ENCODE results near the gene TSSC4.

Gene TSSC4

GRCh38 chr11:2390091-2390724 lies 10.3 kb upstream of the TSSC4 start:
- peak overlapping the region; percentile 52 for H3K27ac Mint-ChIP-seq
- H3K4me3 Mint-ChIP-seq, result no peak overlapping the region
- H3K36me3 Mint-ChIP-seq, result no peaks in the 10 kb centered on the region
- no peaks in the 10 kb centered on the region for H3K27me3 Mint-ChIP-seq
- no peaks in the 10 kb centered on the region for H3K9me3 Mint-ChIP-seq
- H3K4me1 Mint-ChIP-seq, result peaks cover 40% of the 10 kb centered on the region

GRCh38 chr11:2390725-2391151 lies 9.8 kb upstream of the TSSC4 start:
- H3K36me3 Mint-ChIP-seq, result no peaks in the 10 kb centered on the region
- no peaks in the 10 kb centered on the region for H3K9me3 Mint-ChIP-seq
- H3K27ac Mint-ChIP-seq, result no peak overlapping the region
- H3K4me3 Mint-ChIP-seq, result no peak overlapping the region
- H3K4me1 Mint-ChIP-seq, result peaks cover 34% of the 10 kb centered on the region
- H3K27me3 Mint-ChIP-seq, result no peaks in the 10 kb centered on the region

GRCh38 chr11:2391181-2391975 lies 9.2 kb upstream of the TSSC4 start:
- H3K27me3 Mint-ChIP-seq, result no peaks in the 10 kb centered on the region
- no peak overlapping the region for H3K4me3 Mint-ChIP-seq
- no peak overlapping the region for H3K27ac Mint-ChIP-seq
- H3K36me3 Mint-ChIP-seq, result no peaks in the 10 kb centered on the region
- peaks cover 28% of the 10 kb centered on the region for H3K4me1 Mint-ChIP-seq
- H3K9me3 Mint-ChIP-seq, result no peaks in the 10 kb centered on the region

- Mint-ChIP-seq H3K27ac (no peak overlapping the region), H3K27me3 (no peaks in the 10 kb centered on the region), H3K36me3 (no peaks in the 10 kb centered on the region), H3K4me3 (no peak overlapping the region), H3K4me1 (peaks cover 19% of the 10 kb centered on the region), H3K9me3 (no peaks in the 10 kb centered on the region)
Measured at GRCh38 chr11:2392241-2392959, 8.2 kb upstream of the TSSC4 start.

- H3K27me3 Mint-ChIP-seq, result no peaks in the 10 kb centered on the region
- H3K27ac Mint-ChIP-seq, result no peak overlapping the region
- peaks cover 16% of the 10 kb centered on the region for H3K4me1 Mint-ChIP-seq
- no peaks in the 10 kb centered on the region for H3K9me3 Mint-ChIP-seq
- no peaks in the 10 kb centered on the region for H3K36me3 Mint-ChIP-seq
- H3K4me3 Mint-ChIP-seq, result no peak overlapping the region
Measured at GRCh38 chr11:2393111-2393868, 7.3 kb upstream of the TSSC4 start.

- Mint-ChIP-seq H3K36me3 (no peaks in the 10 kb centered on the region), H3K27me3 (no peaks in the 10 kb centered on the region), H3K27ac (no peak overlapping the region), H3K4me3 (no peak overlapping the region), H3K4me1 (peaks cover 13% of the 10 kb centered on the region), H3K9me3 (no peaks in the 10 kb centered on the region)
Measured at GRCh38 chr11:2393941-2394817, 6.4 kb upstream of the TSSC4 start.

GRCh38 chr11:2394818-2395105 lies 5.8 kb upstream of the TSSC4 start:
- H3K4me1 Mint-ChIP-seq, result peaks cover 11% of the 10 kb centered on the region
- H3K4me3 Mint-ChIP-seq, result no peak overlapping the region
- H3K27ac Mint-ChIP-seq, result no peak overlapping the region
- no peaks in the 10 kb centered on the region for H3K36me3 Mint-ChIP-seq
- no peaks in the 10 kb centered on the region for H3K27me3 Mint-ChIP-seq
- no peaks in the 10 kb centered on the region for H3K9me3 Mint-ChIP-seq

- no peaks in the 10 kb centered on the region for H3K9me3 Mint-ChIP-seq
- H3K4me1 Mint-ChIP-seq, result peaks cover 10% of the 10 kb centered on the region
- no peaks in the 10 kb centered on the region for H3K27me3 Mint-ChIP-seq
- H3K4me3 Mint-ChIP-seq, result no peak overlapping the region
- no peaks in the 10 kb centered on the region for H3K36me3 Mint-ChIP-seq
- no peak overlapping the region for H3K27ac Mint-ChIP-seq
Measured at GRCh38 chr11:2395211-2395730, 5.3 kb upstream of the TSSC4 start.

- H3K27ac Mint-ChIP-seq, result no peak overlapping the region
- H3K27me3 Mint-ChIP-seq, result no peaks in the 10 kb centered on the region
- H3K4me1 Mint-ChIP-seq, result peaks cover 11% of the 10 kb centered on the region
- no peaks in the 10 kb centered on the region for H3K9me3 Mint-ChIP-seq
- no peak overlapping the region for H3K4me3 Mint-ChIP-seq
- no peaks in the 10 kb centered on the region for H3K36me3 Mint-ChIP-seq
Measured at GRCh38 chr11:2395856-2396255, 4.7 kb upstream of the TSSC4 start.

- H3K4me1 Mint-ChIP-seq, result peaks cover 14% of the 10 kb centered on the region
- H3K4me3 Mint-ChIP-seq, result no peak overlapping the region
- no peaks in the 10 kb centered on the region for H3K27me3 Mint-ChIP-seq
- no peaks in the 10 kb centered on the region for H3K9me3 Mint-ChIP-seq
- no peaks in the 10 kb centered on the region for H3K36me3 Mint-ChIP-seq
- H3K27ac Mint-ChIP-seq, result no peak overlapping the region
Measured at GRCh38 chr11:2396471-2396870, 4.1 kb upstream of the TSSC4 start.

GRCh38 chr11:2397005-2397404 lies 3.5 kb upstream of the TSSC4 start:
- Mint-ChIP-seq H3K4me3 (no peak overlapping the region), H3K27ac (no peak overlapping the region), H3K27me3 (no peaks in the 10 kb centered on the region), H3K9me3 (no peaks in the 10 kb centered on the region), H3K36me3 (no peaks in the 10 kb centered on the region), H3K4me1 (peaks cover 15% of the 10 kb centered on the region)

GRCh38 chr11:2398664-2399355 lies 1.7 kb upstream of the TSSC4 start:
- no peaks in the 10 kb centered on the region for H3K9me3 Mint-ChIP-seq
- peaks cover 20% of the 10 kb centered on the region for H3K4me1 Mint-ChIP-seq
- peak overlapping the region; percentile 94 for H3K4me3 Mint-ChIP-seq
- no peaks in the 10 kb centered on the region for H3K27me3 Mint-ChIP-seq
- H3K27ac Mint-ChIP-seq, result no peak overlapping the region
- no peaks in the 10 kb centered on the region for H3K36me3 Mint-ChIP-seq

GRCh38 chr11:2399488-2400068 lies 972 bp upstream of the TSSC4 start:
- peak overlapping the region; percentile 46 for H3K27ac Mint-ChIP-seq
- peaks cover 20% of the 10 kb centered on the region for H3K4me1 Mint-ChIP-seq
- peak overlapping the region; percentile 94 for H3K4me3 Mint-ChIP-seq
- H3K9me3 Mint-ChIP-seq, result no peaks in the 10 kb centered on the region
- H3K36me3 Mint-ChIP-seq, result no peaks in the 10 kb centered on the region
- no peaks in the 10 kb centered on the region for H3K27me3 Mint-ChIP-seq
